GM21576 (cell line): Measurements from ENCODE around the gene ARHGEF37.
"Not testable (repeated sequence)": the region's sequence is repeated elsewhere in the genome, so short reads cannot be mapped to it uniquely, and the experiment has no call there.

Source experiments
- ATAC-seq: cut with Tn5 transposase; IDR thresholded peaks from one replicate; pipeline ENCODE4 v1.9.1; 2021; ENCODE audit warnings: mild to moderate bottlenecking, moderate library complexity; ENCODE audit not compliant: unreplicated experiment

Gene ARHGEF37

GRCh38 chr5:149563466-149563865 lies 17.8 kb upstream of the ARHGEF37 start:
- ATAC-seq = no peak

- ATAC-seq = peak; percentile 79
These were observed 16.7 kb upstream of the ARHGEF37 start for GRCh38 chr5:149564542-149565140.

GRCh38 chr5:149567226-149567625 lies 14.1 kb upstream of the ARHGEF37 start:
- no peak for ATAC-seq

- ATAC-seq = no peak
These were observed 9.1 kb upstream of the ARHGEF37 start for GRCh38 chr5:149572170-149572569.

- no peak for ATAC-seq
These were observed 8.6 kb upstream of the ARHGEF37 start for GRCh38 chr5:149572576-149573231.

- ATAC-seq = no peak
These were observed 6.2 kb upstream of the ARHGEF37 start for GRCh38 chr5:149575131-149575530.

GRCh38 chr5:149576021-149576420 lies 5.3 kb upstream of the ARHGEF37 start:
- ATAC-seq = no peak

- ATAC-seq = no peak
These were observed 2.4 kb upstream of the ARHGEF37 start for GRCh38 chr5:149578896-149579295.

GRCh38 chr5:149580808-149581191 lies 498 bp upstream of the ARHGEF37 start:
- no peak for ATAC-seq

- ATAC-seq = no peak
These were observed 852 bp downstream of the ARHGEF37 start for GRCh38 chr5:149581931-149582768.

- no peak for ATAC-seq
These were observed 2.1 kb downstream of the ARHGEF37 start for GRCh38 chr5:149583394-149583793.

- ATAC-seq = no peak
These were observed 2.8 kb downstream of the ARHGEF37 start for GRCh38 chr5:149584121-149584520.

GRCh38 chr5:149585910-149586309 lies 4.6 kb downstream of the ARHGEF37 start:
- ATAC-seq = no peak

- no peak for ATAC-seq
These were observed 5.5 kb downstream of the ARHGEF37 start for GRCh38 chr5:149586708-149587318.

GRCh38 chr5:149588936-149589335 lies 7.6 kb downstream of the ARHGEF37 start:
- ATAC-seq = no peak

- no peak for ATAC-seq
These were observed 12.1 kb downstream of the ARHGEF37 start for GRCh38 chr5:149593370-149593769.

GRCh38 chr5:149594206-149594895 lies 13.1 kb downstream of the ARHGEF37 start:
- no peak for ATAC-seq

GRCh38 chr5:149595105-149595504 lies 13.8 kb downstream of the ARHGEF37 start:
- ATAC-seq = not testable (repeated sequence)

- ATAC-seq = no peak
These were observed 15.4 kb downstream of the ARHGEF37 start for GRCh38 chr5:149596712-149597111.

GRCh38 chr5:149597618-149598017 lies 16.3 kb downstream of the ARHGEF37 start:
- ATAC-seq = no peak

GRCh38 chr5:149598234-149598633 lies 16.9 kb downstream of the ARHGEF37 start:
- not testable (repeated sequence) for ATAC-seq
